ENCODE data around the gene ZNF785.
A peak's percentile ranks its signal among the peaks of the same experiment; 100 is the strongest.
"Not testable (repeated sequence)": the region's sequence is repeated elsewhere in the genome, so short reads cannot be mapped to it uniquely, and the experiment has no call there.

Gene ZNF785

DNA sequence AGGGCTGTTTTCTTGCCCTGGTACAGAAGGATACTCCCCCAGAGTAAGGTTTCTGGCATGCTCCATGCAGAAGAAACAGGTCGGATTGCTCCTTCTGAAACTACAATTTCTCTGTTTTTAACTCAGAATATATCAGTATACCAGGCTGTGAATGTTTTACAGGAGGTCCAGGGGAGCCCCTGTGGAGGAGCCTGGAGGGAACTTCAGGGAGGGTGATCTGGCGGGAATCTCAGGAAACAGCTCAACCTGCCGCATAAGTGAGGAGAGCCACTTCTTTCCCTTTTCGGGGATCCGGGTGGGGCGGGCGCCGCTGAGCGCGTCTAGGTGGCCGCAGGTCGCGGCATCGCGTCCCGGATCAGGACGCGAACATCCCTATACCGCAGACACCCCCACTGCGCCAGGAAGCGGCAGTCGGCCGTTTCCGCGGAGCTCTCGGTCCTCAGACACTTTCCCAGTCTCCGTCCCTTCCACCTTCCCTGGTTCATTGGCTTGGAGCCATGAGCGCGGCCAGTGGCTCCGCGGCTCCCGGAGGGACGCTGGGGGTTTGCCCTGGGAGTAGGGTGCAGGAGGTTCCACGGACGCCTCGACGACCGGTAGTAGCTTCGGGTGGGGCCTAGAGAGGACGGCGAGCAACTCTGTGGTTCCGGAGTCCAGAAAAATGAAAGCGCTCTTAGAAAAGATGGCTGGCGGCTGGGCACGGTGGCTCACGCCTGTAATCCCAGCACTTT is 24.2 kb downstream of the ZNF785 start:
- DNase-seq: peak; percentile 44

DNA sequence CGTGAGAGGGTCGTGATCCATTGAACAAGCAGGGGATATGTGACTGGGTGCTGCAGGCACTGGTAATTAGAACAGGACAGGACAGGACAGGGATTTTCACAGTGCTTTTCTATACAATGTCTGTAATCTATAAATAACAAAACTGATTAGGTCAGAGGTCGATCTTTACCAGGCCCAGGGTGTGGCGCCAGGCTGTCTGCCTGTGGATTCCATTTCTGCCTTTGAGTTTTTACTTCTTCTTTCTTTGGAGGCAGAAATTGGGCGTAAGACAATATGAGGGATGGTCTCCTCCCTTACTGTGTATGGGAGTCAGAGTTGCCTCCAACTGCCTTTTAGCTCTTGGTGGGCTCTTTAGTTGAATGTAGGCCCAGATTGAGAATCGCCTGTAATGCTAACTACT is 25.8 kb downstream of the ZNF785 start:
- DNase-seq: no peak

DNA sequence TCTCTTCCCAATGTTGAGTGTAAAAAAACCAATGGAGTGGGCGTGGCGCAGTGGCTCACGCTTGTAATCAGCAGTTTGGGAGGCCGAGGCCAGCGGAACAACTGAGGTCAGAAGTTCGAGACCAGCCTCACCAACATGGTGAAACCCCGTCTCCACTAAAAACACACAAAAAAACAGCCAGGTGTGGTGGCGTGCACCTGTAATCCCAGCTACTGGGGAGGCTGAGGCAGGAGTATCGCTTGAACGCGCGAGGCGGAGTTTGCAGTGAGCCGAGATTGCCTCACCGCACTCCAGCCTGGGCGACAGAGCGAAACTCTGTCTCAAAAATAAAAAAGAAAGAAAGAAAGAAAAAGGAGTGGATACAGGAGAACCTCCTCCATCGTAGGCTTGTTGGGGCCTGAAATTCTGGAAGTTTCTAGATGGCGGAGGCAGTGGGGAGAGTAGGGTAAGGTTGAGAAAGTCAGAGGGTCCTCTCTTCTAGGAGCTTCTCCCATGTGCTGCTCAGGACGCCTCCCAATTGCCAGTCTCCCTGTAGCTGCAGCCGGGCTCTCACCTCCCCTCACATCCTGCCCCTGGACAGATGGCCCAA is 26.6 kb downstream of the ZNF785 start:
- no peak for DNase-seq

DNA sequence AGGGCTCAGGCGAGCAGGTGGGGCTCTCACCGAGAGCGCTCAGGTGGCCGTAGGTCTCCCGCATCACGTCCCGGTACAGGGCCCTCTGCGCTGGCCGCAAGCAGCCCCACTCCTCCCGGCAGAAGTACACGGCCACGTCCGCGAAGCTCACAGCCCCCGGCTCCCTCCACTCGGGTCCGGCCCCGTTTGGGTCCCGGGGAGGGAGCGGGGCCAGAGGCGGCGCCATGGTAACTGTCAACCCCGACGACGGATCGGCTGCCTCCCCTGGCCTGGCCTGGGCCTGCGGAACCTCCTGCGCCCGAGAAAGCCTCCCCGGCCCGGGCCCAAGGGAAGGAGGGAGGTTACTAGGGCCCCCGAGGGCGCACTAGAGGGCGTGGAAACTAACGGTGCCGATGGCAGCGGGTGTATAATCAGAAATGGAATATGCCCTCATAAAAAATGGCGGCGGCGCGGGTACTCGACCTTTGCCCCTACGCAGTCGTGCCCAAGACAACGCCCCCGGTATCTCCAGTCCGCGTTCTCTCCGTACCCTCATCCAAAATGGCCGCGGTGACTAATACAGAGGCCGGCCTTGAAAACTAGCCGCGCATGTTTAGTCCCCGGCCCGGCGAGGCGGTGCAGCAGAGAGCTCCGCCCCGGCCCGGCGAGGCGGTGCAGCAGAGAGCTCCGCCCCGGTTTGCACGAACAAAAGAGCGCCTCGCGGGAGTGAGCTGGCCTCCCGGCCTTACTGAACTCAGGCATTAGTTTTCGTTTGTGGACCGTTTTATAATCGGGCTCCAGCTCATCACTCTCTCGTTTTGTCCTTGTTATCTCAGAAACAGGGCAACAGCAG is 27.3 kb downstream of the ZNF785 start, which contains the start of gene ZNF764:
TSS of gene ZNF764 (minus strand) at position 418 of the 832 bp plus-strand sequence. CDS start at position 226, 192 bp downstream.
- DNase-seq: peak; percentile 96

DNA sequence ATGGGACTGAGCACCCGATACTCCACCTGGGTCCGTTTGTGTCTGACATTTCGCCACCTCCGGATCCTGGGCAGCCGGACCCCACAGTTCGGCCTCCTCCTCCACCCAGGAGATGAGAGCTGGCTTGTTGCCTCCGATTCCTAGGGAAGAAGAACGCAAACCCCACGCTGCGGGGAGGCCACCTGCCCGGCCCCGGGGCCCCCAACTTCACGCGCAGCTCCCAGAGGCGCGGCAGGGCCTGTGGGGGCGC is 27.9 kb downstream of the ZNF785 start:
- no peak for DNase-seq

DNA sequence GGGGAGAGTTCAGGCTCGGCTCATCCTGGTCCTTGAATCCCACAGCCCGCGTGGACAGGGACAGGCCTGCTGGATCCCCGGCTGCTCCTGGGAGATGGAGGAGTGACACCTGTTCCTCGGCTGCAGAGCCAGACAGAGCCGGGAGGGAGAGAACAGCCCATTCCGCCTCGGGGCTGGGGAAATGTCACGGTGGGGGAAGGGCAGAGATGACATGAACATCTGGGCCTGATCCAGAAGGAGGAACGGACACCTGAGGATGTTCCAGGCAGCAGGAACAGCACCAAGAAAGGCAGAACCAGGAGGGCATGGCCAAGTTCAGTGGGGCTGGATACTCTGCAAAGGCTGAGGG is 29.4 kb downstream of the ZNF785 start:
- DNase-seq: no peak

DNA sequence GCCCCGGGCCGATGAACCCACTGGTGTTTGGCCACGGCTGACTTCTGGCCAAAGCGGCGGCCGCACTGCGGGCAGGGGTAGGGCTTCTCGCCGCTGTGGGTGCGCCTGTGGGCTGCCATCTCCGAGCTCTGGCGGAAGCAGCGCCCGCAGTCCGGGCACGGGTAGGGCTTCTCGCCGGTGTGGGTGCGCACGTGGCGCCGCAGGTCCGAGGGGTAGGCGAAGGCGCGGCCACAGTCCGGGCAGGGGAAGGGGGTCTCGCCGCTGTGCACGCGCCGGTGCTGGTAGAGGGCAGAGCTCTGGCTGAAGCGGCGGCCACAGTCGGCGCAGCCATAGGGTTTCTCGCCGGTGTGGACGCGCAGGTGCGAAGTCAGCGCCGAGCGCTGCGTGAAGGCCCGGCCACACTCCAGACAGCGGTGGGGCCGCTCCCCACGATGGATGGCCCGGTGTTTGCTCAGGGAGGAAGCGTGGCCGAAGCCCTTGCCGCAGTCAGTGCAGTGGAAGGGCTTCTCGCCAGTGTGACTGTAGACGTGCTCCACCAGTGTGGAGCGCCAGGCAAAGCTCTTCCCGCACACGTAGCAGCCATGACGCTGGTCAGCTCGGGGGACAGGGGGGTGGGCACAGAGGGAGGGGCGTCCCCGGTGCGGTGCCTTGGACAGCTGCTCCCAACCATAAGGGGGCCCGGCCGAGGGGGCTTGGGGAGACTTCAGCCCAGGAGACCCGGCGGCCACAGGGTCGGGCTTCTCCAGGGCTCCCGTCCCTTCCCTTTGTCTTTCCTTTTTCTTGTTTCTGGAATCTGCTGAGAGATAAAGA is 30.0 kb downstream of the ZNF785 start:
- DNase-seq: no peak

DNA sequence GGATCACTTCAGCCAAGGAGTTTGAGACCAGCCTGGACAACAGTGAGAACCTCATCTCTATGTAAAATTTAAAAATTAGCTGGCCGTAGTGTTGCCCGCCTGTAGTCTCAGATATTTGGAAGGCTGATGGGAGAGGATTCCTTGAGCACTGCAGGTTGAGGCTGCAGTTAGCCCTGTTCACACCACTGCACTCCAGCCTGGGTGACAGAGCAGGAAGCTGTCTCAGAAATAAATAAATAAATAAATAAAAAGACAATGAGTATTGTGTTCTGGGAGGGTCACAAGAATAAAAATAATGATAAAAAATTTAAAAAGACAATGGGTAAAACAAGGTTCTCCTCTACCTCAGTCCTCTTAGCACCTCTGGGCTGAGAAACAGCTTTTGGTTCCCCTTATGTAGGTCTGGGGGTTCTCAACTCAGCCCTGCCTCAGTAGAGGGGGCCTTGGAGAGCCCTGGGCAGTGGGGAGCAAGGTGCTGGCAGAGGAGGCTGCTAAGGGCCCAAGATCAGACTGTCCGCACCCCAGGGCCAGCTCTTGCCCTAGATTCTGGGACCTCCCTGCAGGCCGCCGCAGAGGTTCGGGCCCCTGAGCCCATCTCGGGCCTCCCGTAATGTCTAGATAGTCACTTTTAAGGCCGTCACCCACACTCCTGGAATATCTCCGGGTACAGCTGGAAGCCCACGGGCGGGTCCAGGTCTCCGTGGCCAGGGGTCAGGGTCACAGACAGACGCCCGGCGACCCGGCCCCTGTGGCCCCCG is 30.8 kb downstream of the ZNF785 start:
- no peak for DNase-seq

DNA sequence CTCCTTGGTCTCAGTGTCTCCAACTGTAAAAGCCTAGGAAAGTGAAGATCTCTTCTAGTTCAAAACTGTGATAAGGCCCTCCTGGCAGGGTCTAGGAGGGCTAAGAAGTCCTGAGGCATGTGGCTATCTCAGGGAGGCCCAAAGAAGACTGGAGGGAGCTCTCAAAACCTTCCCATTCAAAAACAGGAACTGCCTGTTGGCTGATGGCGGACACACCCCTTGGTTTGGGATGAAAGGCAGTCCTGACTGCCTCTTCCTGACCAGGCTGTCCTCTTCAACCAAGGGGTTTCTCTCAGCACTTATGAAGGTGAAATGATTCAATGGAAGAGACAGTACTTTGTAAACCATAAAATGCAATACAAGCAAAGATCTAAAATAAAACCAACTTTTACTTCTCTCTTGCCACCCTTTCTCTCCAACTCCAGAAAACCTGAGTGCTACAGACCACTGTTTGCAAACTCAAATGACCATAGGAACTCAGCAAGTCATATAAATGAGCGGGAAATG is 32.1 kb downstream of the ZNF785 start:
- no peak for DNase-seq

DNA sequence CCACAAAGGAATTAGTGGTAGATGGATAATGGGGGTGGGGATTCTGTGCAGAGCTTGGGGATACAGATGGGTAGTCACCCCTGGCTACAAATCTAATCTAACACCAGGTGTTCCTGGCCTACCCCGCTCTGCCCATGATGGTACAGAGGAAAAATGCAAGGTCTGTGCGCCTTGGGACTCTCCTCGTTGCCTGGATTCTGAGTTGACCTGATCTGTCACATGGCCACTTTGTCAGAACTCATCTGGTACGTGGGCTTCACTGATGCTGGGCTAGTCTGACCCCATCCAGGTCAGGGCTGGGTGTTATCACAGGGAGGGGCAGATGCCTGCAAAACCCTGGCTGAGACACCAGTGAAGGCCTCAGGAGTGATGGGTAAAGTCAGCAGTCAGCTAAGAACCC is 32.5 kb downstream of the ZNF785 start:
- DNase-seq: no peak

DNA sequence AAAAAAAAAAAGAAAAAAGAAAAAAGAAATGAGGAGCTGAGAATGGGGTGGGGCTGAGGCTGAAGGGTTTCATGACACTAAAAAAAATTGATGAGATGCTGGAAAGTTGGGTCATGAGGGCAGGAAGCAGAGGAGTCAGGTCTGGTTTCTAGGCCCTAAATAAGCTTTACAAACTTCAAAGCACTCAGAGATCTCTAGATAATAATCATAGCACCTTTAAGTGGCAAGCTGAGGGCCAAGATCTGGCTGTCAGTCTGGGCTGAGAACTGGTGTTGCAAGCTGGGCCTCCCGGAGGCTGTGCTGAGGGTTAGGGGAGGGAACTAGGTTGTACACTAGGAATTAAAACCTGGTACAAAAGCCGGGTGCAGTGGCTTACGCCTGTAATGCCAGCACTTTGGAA is 33.7 kb downstream of the ZNF785 start:
- peak; percentile 40 for DNase-seq

DNA sequence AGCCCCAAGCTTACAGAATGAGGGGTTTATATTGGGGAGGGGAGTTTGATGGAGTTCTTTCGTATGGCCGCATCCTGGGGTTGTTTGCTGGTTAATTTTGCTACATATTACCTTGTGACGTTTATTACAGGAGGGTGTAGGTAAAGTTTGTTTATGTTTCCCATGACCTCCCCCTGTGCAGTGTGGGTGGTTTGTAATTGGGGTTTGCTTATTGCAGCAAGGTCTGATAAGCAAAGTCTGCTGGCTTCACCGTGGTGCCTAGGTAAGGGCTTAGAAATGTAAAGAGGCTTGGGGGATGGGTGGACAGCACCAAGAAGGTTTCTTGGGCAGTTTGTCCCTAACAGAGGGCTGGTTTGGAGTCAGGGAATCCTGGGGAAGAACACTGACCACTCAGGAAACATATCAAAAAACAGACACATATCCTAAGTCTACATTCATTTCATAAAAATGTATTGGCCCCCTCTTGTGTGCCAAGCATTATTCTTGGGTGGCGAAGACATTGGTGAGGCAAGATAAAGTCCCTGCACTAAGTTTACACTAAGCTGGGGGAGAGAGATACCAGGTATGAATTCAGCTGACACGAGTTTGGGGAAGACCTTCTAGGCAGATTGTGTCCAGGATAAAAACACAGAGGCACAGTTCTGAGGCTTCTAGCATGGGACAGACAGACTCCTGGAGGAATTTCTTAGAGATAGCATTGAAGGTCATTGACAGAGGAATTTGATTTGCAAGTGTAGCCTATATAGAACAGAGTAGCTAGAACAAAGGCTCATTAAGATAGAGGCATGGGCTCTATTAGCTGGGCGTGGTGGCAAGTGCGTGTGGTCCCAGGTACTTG is 36.9 kb downstream of the ZNF785 start:
- DNase-seq: no peak

DNA sequence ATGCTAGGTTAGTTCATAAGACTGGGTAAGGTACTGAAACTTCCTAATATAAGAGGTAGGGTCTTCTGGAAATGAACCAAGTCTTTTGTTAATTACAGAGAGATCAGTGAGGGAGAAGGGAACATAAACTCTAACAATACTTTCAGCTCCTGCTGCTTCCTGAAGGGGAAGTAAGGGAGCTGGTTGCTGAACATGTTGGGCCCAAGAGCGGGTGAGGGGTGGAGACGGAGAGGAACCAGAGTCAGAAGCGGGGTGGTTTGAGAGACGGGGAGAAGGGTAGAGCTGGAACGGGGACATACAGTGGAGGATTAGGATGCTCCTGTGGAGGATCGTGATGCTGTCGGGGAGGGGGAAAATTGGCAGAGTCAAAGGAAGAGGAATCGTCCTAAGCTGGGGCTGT is 39.4 kb downstream of the ZNF785 start:
- DNase-seq: no peak

DNA sequence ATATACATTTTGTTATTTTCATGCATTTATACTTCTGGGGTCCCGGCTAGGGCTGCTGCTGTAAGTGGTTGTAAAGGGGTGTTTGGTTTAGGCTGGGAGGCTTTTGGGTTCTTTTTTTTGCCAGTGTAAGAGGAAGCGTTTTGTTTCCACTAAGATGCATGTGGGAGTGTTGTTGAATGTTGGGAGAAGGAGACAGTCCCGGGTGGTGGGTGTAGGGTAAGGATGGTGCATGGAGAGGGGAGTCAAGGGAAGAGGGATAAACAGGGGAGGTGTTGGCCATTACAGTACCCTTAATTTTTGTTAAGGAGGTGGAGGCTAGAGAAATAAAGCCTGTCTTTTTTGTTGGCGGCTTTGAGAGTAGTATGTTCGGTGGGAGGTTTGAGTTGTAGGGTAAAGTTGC is 42.4 kb downstream of the ZNF785 start:
- no peak for DNase-seq

DNA sequence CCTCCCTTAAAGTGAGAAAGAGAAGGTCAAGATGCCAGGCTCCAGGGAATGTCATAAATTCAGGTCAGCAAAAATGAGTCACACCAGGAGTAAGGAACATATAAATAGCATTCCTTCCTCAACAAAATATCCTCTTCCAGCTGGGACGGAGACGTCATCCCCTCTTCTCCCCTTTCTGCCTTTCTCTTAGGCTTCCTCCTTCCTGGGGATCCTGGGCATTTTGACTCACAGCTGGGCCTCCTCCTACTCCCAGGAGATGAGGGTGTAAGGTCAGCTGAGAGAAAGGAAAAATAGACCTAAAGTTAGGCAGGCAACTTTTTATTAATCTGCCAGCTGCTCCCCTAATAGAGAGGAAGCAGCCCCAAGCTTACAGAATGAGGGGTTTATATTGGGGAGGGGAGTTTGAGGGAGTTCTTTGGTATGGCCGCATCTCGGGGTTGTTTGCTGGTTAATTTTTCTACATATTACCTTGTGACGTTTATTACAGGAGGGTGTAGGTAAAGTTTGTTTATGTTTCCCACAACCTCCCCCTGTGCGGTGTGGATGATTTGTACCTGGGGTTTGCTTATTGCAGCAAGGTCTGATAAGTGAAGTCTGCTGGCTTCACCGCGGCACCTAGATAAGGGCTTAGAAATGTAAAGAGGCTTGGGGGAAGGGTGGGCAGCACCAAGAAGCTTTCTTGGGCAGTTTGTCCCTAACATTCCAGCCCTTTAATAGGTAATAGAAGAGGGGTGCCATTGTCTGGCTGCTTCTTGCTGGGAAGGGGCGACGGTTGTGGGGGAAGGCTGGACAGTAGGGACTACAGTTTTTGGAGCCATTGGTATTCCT is 43.8 kb downstream of the ZNF785 start:
- DNase-seq: no peak

DNA sequence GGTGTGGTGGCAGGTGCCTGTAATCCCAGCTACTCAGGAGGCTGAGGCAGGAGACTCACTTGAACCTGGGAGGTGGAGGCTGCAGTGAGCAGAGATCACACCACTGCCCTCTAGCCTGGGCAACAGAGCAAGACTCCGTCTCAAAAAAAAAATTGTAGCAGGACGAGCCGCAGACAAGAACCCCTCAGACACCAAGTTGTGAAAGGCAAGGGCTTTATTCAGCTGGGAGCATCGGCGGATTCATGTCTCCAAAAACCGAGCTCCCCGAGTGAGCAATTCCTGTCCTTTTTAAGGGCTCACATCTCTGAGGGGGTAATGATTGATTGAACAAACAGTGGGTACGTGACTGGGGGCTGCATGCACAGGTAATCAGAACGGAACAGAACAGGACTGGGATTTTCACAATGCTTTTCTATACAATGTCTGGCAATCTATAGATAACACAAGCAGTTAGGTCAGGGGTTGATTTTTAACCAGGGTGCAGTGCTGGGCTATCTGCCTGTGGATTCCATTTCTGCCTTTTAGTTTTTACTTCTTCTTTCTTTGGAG is 44.5 kb downstream of the ZNF785 start:
- not testable (repeated sequence) for DNase-seq

DNA sequence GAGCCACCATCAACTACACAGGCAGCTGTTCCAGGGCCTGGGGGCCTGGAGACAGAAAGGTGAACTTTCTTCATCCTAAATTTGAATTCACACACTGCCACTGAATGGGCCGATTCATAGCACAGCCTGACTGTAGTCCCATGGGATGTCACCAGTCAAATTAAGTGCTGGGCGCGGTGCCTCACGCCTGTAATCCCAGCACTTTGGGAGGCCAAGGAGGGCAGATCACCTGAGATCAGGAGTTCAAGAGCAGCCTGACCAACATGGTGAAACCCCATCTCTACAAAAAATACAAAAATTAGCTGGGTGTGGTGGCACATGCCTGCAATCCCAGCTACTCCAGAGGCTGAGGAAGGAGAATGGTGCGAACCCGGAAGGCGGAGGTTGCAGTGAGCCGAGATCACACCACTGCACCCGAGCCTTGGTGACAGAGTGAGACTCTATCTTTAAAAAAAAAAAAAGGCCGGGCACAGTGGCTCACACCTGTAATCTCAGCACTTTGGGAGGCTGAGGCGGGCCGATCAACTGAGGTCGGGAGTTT is 45.4 kb downstream of the ZNF785 start:
- DNase-seq: not testable (repeated sequence)

DNA sequence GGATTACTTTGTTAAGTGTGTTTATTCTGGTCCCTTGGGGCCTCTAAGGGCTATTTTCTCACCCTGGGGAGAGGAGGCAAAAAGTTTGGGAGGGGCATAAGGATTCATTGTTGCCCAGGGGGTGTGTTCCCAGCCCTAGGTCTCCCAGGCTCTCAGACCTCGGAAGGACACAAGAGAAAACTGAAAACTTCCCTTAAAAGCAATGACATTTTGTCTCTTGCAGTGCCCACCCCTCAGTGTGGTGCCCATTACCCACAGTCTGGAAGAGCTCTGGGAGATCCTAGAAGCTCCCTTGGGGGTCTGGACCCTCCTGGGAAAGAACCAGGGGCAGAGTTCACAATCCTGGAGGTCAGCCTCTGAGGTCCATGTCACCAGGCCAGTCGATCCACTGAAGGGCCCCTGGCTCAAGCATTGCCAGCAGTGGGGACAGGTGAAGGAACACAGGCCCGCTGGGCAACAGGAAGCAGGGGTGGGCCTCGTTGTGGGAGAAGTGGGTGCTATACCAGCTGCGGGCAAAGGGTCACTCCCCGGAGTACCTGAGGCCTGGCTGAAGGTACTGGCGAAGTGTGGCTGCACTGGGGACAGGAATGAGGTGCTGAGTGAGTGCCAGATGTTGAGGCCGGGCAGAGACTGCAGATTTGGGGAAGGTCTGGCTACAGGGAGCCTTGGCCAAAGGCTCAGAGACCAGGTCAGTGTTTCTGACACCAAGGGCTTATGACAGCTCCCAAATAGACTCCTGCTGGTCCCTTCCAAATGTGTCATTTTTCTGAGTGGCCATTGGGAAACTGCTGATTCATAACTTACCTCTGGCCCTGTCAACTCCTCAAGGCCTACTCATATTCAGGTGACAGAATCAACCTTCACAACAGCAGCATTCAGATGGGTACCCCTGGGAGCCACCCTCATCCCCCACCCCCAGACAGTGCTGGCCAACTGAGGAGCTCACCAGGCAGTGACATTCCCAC is 46.2 kb downstream of the ZNF785 start:
- DNase-seq: no peak
